GM11168 (cell line): ENCODE data around the gene TRIM2.

Experiments
- in situ Hi-C: fragments of 300-500 bp; cut with MboI; formaldehyde crosslinking; loops from one replicate; pipeline ENCODE4 v1.12.0; 2022; ENCODE audit warnings: low sequenced_read_pairs; ENCODE audit not compliant: unreplicated experiment

The TRIM2 gene

GRCh38 chr4:153314915-153315314 is 110.7 kb downstream of the TRIM2 start:
- in situ Hi-C loops = no loop called here

GRCh38 chr4:153318696-153319320 is 114.6 kb downstream of the TRIM2 start:
- in situ Hi-C loops = no loop called here

GRCh38 chr4:153322791-153323190 is 118.5 kb downstream of the TRIM2 start:
- in situ Hi-C loops = no loop called here

- in situ Hi-C loops = no loop called here
Observed at GRCh38 chr4:153324046-153324445, 119.8 kb downstream of the TRIM2 start.

- in situ Hi-C loops = no loop called here
Observed at GRCh38 chr4:153325558-153325957, 121.3 kb downstream of the TRIM2 start.

- in situ Hi-C loops = no loop called here
Observed at GRCh38 chr4:153326513-153326912, 122.3 kb downstream of the TRIM2 start.

GRCh38 chr4:153327247-153327646 is 123.0 kb downstream of the TRIM2 start:
- in situ Hi-C loops = no loop called here

- in situ Hi-C loops = no loop called here
Observed at GRCh38 chr4:153332936-153333335, 128.7 kb downstream of the TRIM2 start.

GRCh38 chr4:153333874-153334273 is 129.6 kb downstream of the TRIM2 start:
- in situ Hi-C loops = no loop called here

GRCh38 chr4:153335665-153336064 is 131.4 kb downstream of the TRIM2 start:
- in situ Hi-C loops = no loop called here

GRCh38 chr4:153337686-153338085 is 133.4 kb downstream of the TRIM2 start:
- in situ Hi-C loops = no loop called here

GRCh38 chr4:153341575-153342090 is 137.4 kb downstream of the TRIM2 start:
- in situ Hi-C loops = no loop called here

- in situ Hi-C loops = no loop called here
Observed at GRCh38 chr4:153342751-153343552, 138.7 kb downstream of the TRIM2 start.

GRCh38 chr4:153344131-153345011 is 140.1 kb downstream of the TRIM2 start, which contains the start of gene MND1:
TSS of gene MND1 (plus strand) at chr4:153344688. CDS start at chr4:153344738, 50 bp downstream.
- in situ Hi-C loops = no loop called here

GRCh38 chr4:153345012-153345981 is 141.1 kb downstream of the TRIM2 start:
- in situ Hi-C loops = no loop called here

- in situ Hi-C loops = no loop called here
Observed at GRCh38 chr4:153346031-153346430, 141.8 kb downstream of the TRIM2 start.

- in situ Hi-C loops = no loop called here
Observed at GRCh38 chr4:153346563-153346962, 142.3 kb downstream of the TRIM2 start.

GRCh38 chr4:153347117-153347516 is 142.9 kb downstream of the TRIM2 start:
- in situ Hi-C loops = no loop called here

GRCh38 chr4:153348006-153348405 is 143.8 kb downstream of the TRIM2 start:
- in situ Hi-C loops = no loop called here
